Testis (tissue), 3 donors: ENCODE data around the gene DDR1. TPM values are rescaled to one million over a fixed set of nuclear protein-coding genes. Genes with fewer than 3 reads are reported as not detected.

Experiments
- DNase-seq: peaks from one replicate; pipeline ENCODE4 v3.0.0-alpha.2; 2019
- H3K27ac ChIP-seq, 2 donors: fragments of 200-600 bp; sonication (generic); one replicate each; pipeline ENCODE4 v1.5.1; 2019
- H3K27me3 ChIP-seq: fragments of 200-600 bp; sonication (generic); one replicate; pipeline ENCODE4 v1.5.1; 2019
- H3K36me3 ChIP-seq: fragments of 200-600 bp; sonication (generic); one replicate; pipeline ENCODE4 v1.5.1; 2017; ENCODE audit warnings: low read depth; ENCODE audit errors: missing control alignments
- H3K4me1 ChIP-seq: fragments of 200-600 bp; sonication (generic); one replicate; pipeline ENCODE4 v1.5.1; 2019
- H3K4me3 ChIP-seq, 2 donors: fragments of 200-600 bp; sonication (generic); one replicate each; pipeline ENCODE4 v1.5.1; 2017 to 2019
- H3K9me3 ChIP-seq: fragments of 200-600 bp; sonication (generic); one replicate; pipeline ENCODE4 v1.5.1; 2017
- CTCF ChIP-seq, 3 experiments: fragments of 450-650 bp in 2 of 3; fragments of 200-600 bp in 1 of 3; sonication (generic) in 1 of 3; IDR thresholded peaks; one replicate each; pipeline ENCODE4 v1.5.1; 2016 to 2019; ENCODE audit warnings: antibody characterized with exemption in 3 of 3, mild to moderate bottlenecking in 2 of 3, moderate library complexity in 1 of 3
- POLR2A ChIP-seq: fragments of 450-650 bp; IDR thresholded peaks from one replicate; pipeline ENCODE4 v1.6.1; 2017; ENCODE audit warnings: antibody characterized with exemption, mild to moderate bottlenecking, moderate library complexity
- WGBS, 2 donors: methylation state at CpG; one replicate each; pipeline ENCODE4 v1.1.5; 2018; 5-methylcytosine and 5-hydroxymethylcytosine counted together
- intact Hi-C: fragments of 100-400 bp; cut with DNase I; formaldehyde crosslinking; loops from one replicate; pipeline ENCODE4 v1.15.1; 2023; ENCODE audit warnings: low total_unique reads
- polyA plus RNA-seq: library from polyadenylated mRNA; stranded (reverse); fragments of 350-450 nt; fragmentation: Illumina TruSeq; extraction: RNeasy Lipid Tissue Mini Kit (QIAGEN cat#74804); gene quantifications from one replicate; pipeline ENCODE4 v1.2.3, GENCODE V29; 2014; ENCODE audit warnings: low read depth, low replicate concordance; ENCODE audit not compliant: insufficient read depth
- total RNA-seq, 2 donors: library from RNA; depleted of rRNA; stranded (reverse); fragments of >200 nt; gene quantifications; one replicate each; pipeline ENCODE4 v1.2.3, GENCODE V29; 2016

DDR1 gene
- total and polyA plus RNA-seq, 3 donors from 2014 or later = 33.8 to 97.6 (median 94.6) TPM

- 17 to 18% methylated on average over 7 of the region's 7 CpGs for WGBS, 2 donors
- no peak for TF ChIP-seq CTCF (IDR thresholded peaks at IDR 0.05)
- TF ChIP-seq POLR2A = no peak
- Histone ChIP-seq H3K4me1 (peaks cover 45% of the 10 kb centered on the region), H3K9me3 (no peaks in the 10 kb centered on the region), H3K27ac (peak overlapping the region; percentile 60 to 93), H3K4me3 (peak overlapping the region; percentile 73 to 78), H3K36me3 (no peaks in the 10 kb centered on the region), H3K27me3 (no peaks in the 10 kb centered on the region)
- intact Hi-C loops = no loop called here
- DNase-seq = no peak
These were observed 1.2 kb downstream of the DDR1 start for GRCh38 chr6:30885481-30885998.

- peaks cover 45% of the 10 kb centered on the region for H3K4me1 ChIP-seq
- TF ChIP-seq CTCF (IDR thresholded peaks at IDR 0.05) = no peak
- no peak for TF ChIP-seq POLR2A
- intact Hi-C loops = no loop called here
These were observed 1.9 kb downstream of the DDR1 start for GRCh38 chr6:30885999-30886896.

GRCh38 chr6:30886897-30887255 lies 2.6 kb downstream of the DDR1 start:
- no peak overlapping the region for H3K4me3 ChIP-seq
- no peak for DNase-seq
- no peaks in the 10 kb centered on the region for H3K27me3 ChIP-seq
- TF ChIP-seq CTCF (IDR thresholded peaks at IDR 0.05) (no peak), POLR2A (no peak)
- H3K9me3 ChIP-seq = no peaks in the 10 kb centered on the region
- peak overlapping the region in 1 of 2 donors; percentile 60 for H3K27ac ChIP-seq
- intact Hi-C loops = no loop called here
- H3K4me1 ChIP-seq = peaks cover 41% of the 10 kb centered on the region
- no peaks in the 10 kb centered on the region for H3K36me3 ChIP-seq

More at GRCh38 chr6:30885999-30886896, 1.9 kb downstream of the DDR1 start:
- Histone ChIP-seq H3K27ac (peak overlapping the region; percentile 60 to 93), H3K27me3 (no peaks in the 10 kb centered on the region), H3K36me3 (no peaks in the 10 kb centered on the region), H3K9me3 (no peaks in the 10 kb centered on the region), H3K4me3 (peak overlapping the region in 1 of 2 donors; percentile 73)
- WGBS, 2 donors = 13 to 21% methylated on average over 13 to 18 of the region's 18 CpGs
- DNase-seq = peak; percentile 84

GRCh38 chr6:30887901-30888815 lies 3.8 kb downstream of the DDR1 start:
- H3K27me3 ChIP-seq = no peaks in the 10 kb centered on the region
- 73 to 77% methylated on average over 6 of the region's 6 CpGs for WGBS, 2 donors
- no peak for DNase-seq
- H3K27ac ChIP-seq = no peak overlapping the region
- no peak overlapping the region for H3K4me3 ChIP-seq
- H3K4me1 ChIP-seq = peaks cover 28% of the 10 kb centered on the region
- no peaks in the 10 kb centered on the region for H3K36me3 ChIP-seq
- no peaks in the 10 kb centered on the region for H3K9me3 ChIP-seq
- TF ChIP-seq POLR2A (no peak), CTCF (IDR thresholded peaks at IDR 0.05) (no peak)
- intact Hi-C loops = no loop called here
